HG02870 (cell line): ENCODE results near the gene DLGAP4.
"Not testable (repeated sequence)": the region's sequence is repeated elsewhere in the genome, so short reads cannot be mapped to it uniquely, and the experiment has no call there.

Experiments
- ATAC-seq: cut with Tn5 transposase; IDR thresholded peaks from one replicate; pipeline ENCODE4 v1.9.1; 2021; ENCODE audit warnings: mild to moderate bottlenecking, moderate library complexity; ENCODE audit not compliant: unreplicated experiment

Gene DLGAP4

GRCh38 chr20:36372666-36373065, 66.5 kb downstream of the DLGAP4 start:
- no peak for ATAC-seq

- ATAC-seq, result no peak
These were observed 67.0 kb downstream of the DLGAP4 start for GRCh38 chr20:36373089-36373488.

- no peak for ATAC-seq
These were observed 68.9 kb downstream of the DLGAP4 start for GRCh38 chr20:36374995-36375394.

GRCh38 chr20:36377348-36378326, 71.5 kb downstream of the DLGAP4 start:
- no peak for ATAC-seq

- no peak for ATAC-seq
These were observed 72.5 kb downstream of the DLGAP4 start for GRCh38 chr20:36378686-36379085.

GRCh38 chr20:36379914-36380313, 73.8 kb downstream of the DLGAP4 start:
- ATAC-seq, result not testable (repeated sequence)

- ATAC-seq, result no peak
These were observed 78.0 kb downstream of the DLGAP4 start for GRCh38 chr20:36384022-36384619.

GRCh38 chr20:36385503-36385902, 79.4 kb downstream of the DLGAP4 start:
- ATAC-seq, result no peak

- ATAC-seq, result no peak
These were observed 80.1 kb downstream of the DLGAP4 start for GRCh38 chr20:36386236-36386635.

GRCh38 chr20:36390269-36390668, 84.1 kb downstream of the DLGAP4 start:
- ATAC-seq, result no peak

- no peak for ATAC-seq
These were observed 84.7 kb downstream of the DLGAP4 start for GRCh38 chr20:36390719-36391415.

- no peak for ATAC-seq
These were observed 85.3 kb downstream of the DLGAP4 start for GRCh38 chr20:36391456-36391855.

- no peak for ATAC-seq
These were observed 85.8 kb downstream of the DLGAP4 start for GRCh38 chr20:36391955-36392354.

GRCh38 chr20:36392989-36393388, 86.8 kb downstream of the DLGAP4 start:
- ATAC-seq, result no peak

- no peak for ATAC-seq
These were observed 88.3 kb downstream of the DLGAP4 start for GRCh38 chr20:36394340-36394965.

- ATAC-seq, result no peak
These were observed 90.2 kb downstream of the DLGAP4 start for GRCh38 chr20:36396340-36396739.

GRCh38 chr20:36396847-36397630, 90.9 kb downstream of the DLGAP4 start:
- ATAC-seq, result no peak

GRCh38 chr20:36398515-36398914, 92.4 kb downstream of the DLGAP4 start:
- no peak for ATAC-seq

- ATAC-seq, result no peak
These were observed 93.2 kb downstream of the DLGAP4 start for GRCh38 chr20:36399147-36399968.
